ENCODE data around the gene KRT7. TPM values are rescaled to one million over a fixed set of nuclear protein-coding genes. Genes with fewer than 3 reads are reported as not detected.
"Not testable (repeated sequence)": the region's sequence is repeated elsewhere in the genome, so short reads cannot be mapped to it uniquely, and the experiment has no call there.

The KRT7 gene
- polyA plus RNA-seq, 1 donor from 2014 or later = not detected

- Mint-ChIP-seq H3K27me3 (peaks cover 11% of the 10 kb centered on the region), H3K4me3 (peak overlapping the region in 2 of 4 donors; percentile 17 to 76)
- H3K27ac Mint-ChIP-seq, H3K4me1 Mint-ChIP-seq, H3K9me3 Mint-ChIP-seq, H3K36me3 Mint-ChIP-seq: not testable (repeated sequence)
Observed at GRCh38 chr12:52287816-52288805, 55.1 kb downstream of the KRT7 start.

GRCh38 chr12:52290483-52291134, 57.6 kb downstream of the KRT7 start:
- not testable (repeated sequence) for H3K4me1 Mint-ChIP-seq, H3K4me3 Mint-ChIP-seq, H3K9me3 Mint-ChIP-seq, H3K27ac Mint-ChIP-seq, H3K36me3 Mint-ChIP-seq, H3K27me3 Mint-ChIP-seq

DNA sequence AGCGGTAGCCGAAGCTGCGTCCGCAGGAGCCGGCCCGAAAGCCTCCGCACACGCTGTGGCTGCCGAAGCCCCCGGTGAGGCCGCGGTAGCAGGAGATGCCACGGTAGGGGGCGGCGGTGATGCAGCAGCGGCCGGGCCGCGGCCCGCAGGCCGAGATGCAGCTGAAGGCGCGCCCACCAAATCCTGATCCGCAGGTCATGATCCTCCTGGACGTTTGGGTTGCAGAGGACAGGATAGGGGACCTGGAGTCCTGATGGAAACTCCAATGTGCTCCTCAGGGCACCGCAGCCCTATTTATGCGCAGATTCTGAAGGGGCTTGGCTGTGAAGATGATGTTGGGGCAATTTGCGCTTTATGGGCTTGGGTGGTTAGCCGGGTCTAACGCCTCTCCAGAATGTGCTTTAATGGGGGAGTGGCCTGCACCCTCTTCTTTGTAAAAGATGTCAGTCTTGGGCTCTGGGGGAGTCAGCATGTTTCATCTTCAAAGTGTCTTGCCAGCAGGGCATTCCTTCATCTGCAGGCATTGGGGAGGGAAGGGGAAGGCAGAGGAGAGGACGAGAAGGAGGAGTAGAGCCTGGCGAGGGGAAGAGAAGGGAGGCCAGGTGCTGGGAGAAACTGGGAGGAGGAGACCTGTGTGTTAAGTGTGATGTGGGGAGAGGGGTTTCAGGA, 58.4 kb downstream of the KRT7 start, which contains the start of gene KRT81:
KRT81 (minus strand) TSS at position 268 of the 669 bp plus-strand sequence; CDS start at position 199, 69 bp downstream.
- no peaks in the 10 kb centered on the region for H3K36me3 Mint-ChIP-seq
- H3K4me3 Mint-ChIP-seq = no peak within 1 kb of the TSS
- H3K27ac Mint-ChIP-seq = no peak within 1 kb of the TSS
- H3K27me3 Mint-ChIP-seq = peaks cover 7% of the 10 kb centered on the region
- no peaks in the 10 kb centered on the region for H3K4me1 Mint-ChIP-seq
- no peaks in the 10 kb centered on the region for H3K9me3 Mint-ChIP-seq

DNA sequence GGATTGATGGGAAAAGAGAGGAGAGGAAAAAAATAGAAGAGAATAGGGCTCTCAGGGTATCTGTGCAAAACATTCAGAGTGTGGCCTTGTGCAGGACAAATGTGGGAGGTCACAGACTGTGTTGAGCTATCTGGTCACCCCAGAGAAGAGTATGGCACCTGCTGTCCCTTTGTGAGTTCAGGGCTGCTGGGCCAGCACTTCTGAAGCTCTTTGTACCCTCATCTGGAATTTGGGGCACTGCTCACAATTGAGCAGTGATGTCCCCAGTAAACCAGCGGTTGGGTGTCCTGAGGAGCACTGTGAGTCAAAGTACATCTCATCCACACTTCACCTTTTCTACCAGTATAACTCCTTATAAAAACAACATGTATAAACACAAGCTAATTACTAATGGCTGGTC, 60.9 kb downstream of the KRT7 start:
- Mint-ChIP-seq H3K27me3 (peaks cover 13% of the 10 kb centered on the region), H3K4me3 (no peak overlapping the region), H3K27ac (no peak overlapping the region), H3K9me3 (peaks cover 0 to 1% (median 0%) of the 10 kb centered on the region in 3 donors), H3K4me1 (no peaks in the 10 kb centered on the region), H3K36me3 (no peaks in the 10 kb centered on the region)

GRCh38 chr12:52294803-52295202, 61.8 kb downstream of the KRT7 start:
- Mint-ChIP-seq H3K4me3 (no peak overlapping the region), H3K9me3 (peaks cover 0 to 2% (median 0%) of the 10 kb centered on the region in 3 donors), H3K4me1 (no peaks in the 10 kb centered on the region), H3K27ac (no peak overlapping the region), H3K27me3 (peaks cover 16% of the 10 kb centered on the region), H3K36me3 (no peaks in the 10 kb centered on the region)

GRCh38 chr12:52295663-52296062, 62.6 kb downstream of the KRT7 start:
- Mint-ChIP-seq H3K9me3 (peaks cover 0 to 2% (median 0%) of the 10 kb centered on the region in 3 donors), H3K27ac (no peak overlapping the region), H3K4me3 (no peak overlapping the region), H3K27me3 (peaks cover 16% of the 10 kb centered on the region), H3K36me3 (no peaks in the 10 kb centered on the region), H3K4me1 (no peaks in the 10 kb centered on the region)

DNA sequence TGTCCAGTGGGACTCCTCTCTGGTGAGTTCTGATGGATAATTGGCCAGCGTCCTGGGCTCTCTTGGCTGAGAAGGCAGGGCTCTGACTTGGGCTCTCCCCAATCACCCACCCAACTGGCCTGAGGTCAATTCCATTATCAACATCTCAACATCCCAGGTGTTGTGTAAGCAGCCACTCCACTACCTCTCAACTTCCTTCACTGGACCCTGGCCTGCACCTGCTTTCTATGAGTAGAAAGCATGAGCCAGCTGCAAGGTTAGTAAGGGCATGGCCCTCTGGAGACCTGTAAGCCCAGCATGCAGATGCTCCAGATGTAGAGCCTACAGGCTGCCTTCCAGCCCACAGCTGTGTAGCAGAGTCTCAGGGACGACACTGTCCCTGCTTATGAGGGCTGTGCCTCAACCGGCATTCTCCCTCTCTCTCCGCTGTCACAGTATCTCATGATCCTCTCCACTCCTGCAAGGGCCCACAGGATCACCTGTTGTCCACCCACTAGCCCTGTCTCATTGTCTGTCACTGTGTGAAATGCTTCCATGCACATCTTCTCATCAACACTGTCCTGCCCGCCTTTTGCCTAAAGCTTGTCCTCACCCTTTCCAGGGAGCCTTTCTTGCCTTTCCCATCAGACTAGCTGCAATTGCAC, 63.7 kb downstream of the KRT7 start:
- Mint-ChIP-seq H3K27ac (no peak overlapping the region), H3K4me1 (no peaks in the 10 kb centered on the region), H3K4me3 (no peak overlapping the region), H3K36me3 (no peaks in the 10 kb centered on the region), H3K27me3 (peaks cover 13% of the 10 kb centered on the region), H3K9me3 (peaks cover 0 to 4% (median 0%) of the 10 kb centered on the region in 3 donors)

Other genes with a start within 250 kb of the KRT7 start
- gene TAMALIN, start 226.3 kb upstream of the KRT7 start, polyA plus RNA-seq = 6.4 TPM
- 9.3 TPM for gene NR4A1, start 181.8 kb upstream of the KRT7 start, polyA plus RNA-seq
- 25.4 TPM for gene ATG101, start 163.3 kb upstream of the KRT7 start, polyA plus RNA-seq
- not detected for gene SMIM41, start 153.5 kb upstream of the KRT7 start, polyA plus RNA-seq
- not detected for gene KRT80, start 41.2 kb upstream of the KRT7 start, polyA plus RNA-seq
- not detected for gene KRT86, start 41.4 kb downstream of the KRT7 start, polyA plus RNA-seq
- gene KRT81, start 58.3 kb downstream of the KRT7 start, polyA plus RNA-seq = not detected
- gene KRT83, start 88.2 kb downstream of the KRT7 start, polyA plus RNA-seq = not detected
- gene KRT85, start 134.2 kb downstream of the KRT7 start, polyA plus RNA-seq = not detected
- gene KRT84, start 152.4 kb downstream of the KRT7 start, polyA plus RNA-seq = not detected
- not detected for gene KRT82, start 173.1 kb downstream of the KRT7 start, polyA plus RNA-seq
- not detected for gene KRT75, start 201.1 kb downstream of the KRT7 start, polyA plus RNA-seq
- gene KRT6B, start 218.9 kb downstream of the KRT7 start, polyA plus RNA-seq = not detected
- gene KRT6C, start 240.6 kb downstream of the KRT7 start, polyA plus RNA-seq = not detected